CD8-positive, alpha-beta memory T cell (primary cell): ENCODE data around the gene INKA2. TPM values are rescaled to one million over a fixed set of nuclear protein-coding genes. Genes with fewer than 3 reads are reported as not detected.
A peak's percentile ranks its signal among the peaks of the same experiment; 100 is the strongest.

ENCODE experiments used
- CTCF ChIA-PET: fragments of 350-600 bp; sonication (Branson Sonifier 250); formaldehyde crosslinking; loops from one replicate; lab custom pipeline; 2021; ENCODE audit warnings: antibody characterized with exemption; lab: Charles Lee
- POLR2A ChIA-PET: fragments of 350-600 bp; sonication (Branson Sonifier 250); formaldehyde crosslinking; loops from one replicate; lab custom pipeline; 2021; ENCODE audit warnings: antibody characterized with exemption; lab: Charles Lee
- DNase-seq, 5 donors: peaks; one replicate each; pipeline versions ENCODE4 v3.0.0 to v3.0.0-alpha.2; 2020 to 2022; ENCODE audit warnings: mixed read lengths in 1 of 5
- H3K27ac ChIP-seq: one replicate; pipeline ENCODE4 v1.7.0; 2013; ENCODE audit warnings: low read depth, mild to moderate bottlenecking, low read length, moderate library complexity
- H3K27me3 ChIP-seq: 2 replicates; pipeline ENCODE4 v1.7.0; 2013; ENCODE audit warnings: low read length, mild to moderate bottlenecking; ENCODE audit not compliant: insufficient read depth, poor library complexity, severe bottlenecking
- H3K36me3 ChIP-seq: 2 replicates; pipeline ENCODE4 v1.7.0; 2013; ENCODE audit warnings: mild to moderate bottlenecking, low read length, moderate library complexity; ENCODE audit not compliant: insufficient read depth
- H3K4me1 ChIP-seq: 2 replicates; pipeline ENCODE4 v1.7.0; 2013; ENCODE audit warnings: mild to moderate bottlenecking, low read length, moderate library complexity; ENCODE audit not compliant: insufficient read depth
- H3K4me3 ChIP-seq: 2 replicates; pipeline ENCODE4 v1.7.0; 2013; ENCODE audit warnings: mild to moderate bottlenecking, low read length
- H3K9me3 ChIP-seq: 2 replicates; pipeline ENCODE4 v1.7.0; 2013; ENCODE audit warnings: mild to moderate bottlenecking, low read length
- H3K27ac Mint-ChIP-seq, 8 donors: one replicate each; pipeline ENCODE4 v1.8.0; 2020 to 2021; ENCODE audit warnings: mixed read lengths in 8 of 8, mild to moderate bottlenecking in 6 of 8, inconsistent platforms in 3 of 8, moderate library complexity in 3 of 8
- H3K27me3 Mint-ChIP-seq, 2 donors: one replicate each; pipeline ENCODE4 v1.8.0; 2020 to 2021; ENCODE audit warnings: mixed read lengths in 2 of 2, mild to moderate bottlenecking in 1 of 2, moderate library complexity in 1 of 2
- H3K36me3 Mint-ChIP-seq, 3 donors: one replicate each; pipeline ENCODE4 v1.8.0; 2020 to 2021; ENCODE audit warnings: mixed read lengths in 3 of 3, inconsistent platforms in 1 of 3, mild to moderate bottlenecking in 1 of 3
- H3K4me1 Mint-ChIP-seq, 3 donors: one replicate each; pipeline ENCODE4 v1.8.0; 2020 to 2021; ENCODE audit warnings: mixed read lengths in 3 of 3, inconsistent platforms in 1 of 3, mild to moderate bottlenecking in 1 of 3
- H3K4me3 Mint-ChIP-seq, 7 donors: one replicate each; pipeline ENCODE4 v1.8.0; 2020 to 2021; ENCODE audit warnings: mixed read lengths in 7 of 7, mild to moderate bottlenecking in 6 of 7, moderate library complexity in 4 of 7, inconsistent platforms in 2 of 7
- H3K9me3 Mint-ChIP-seq, 5 donors: one replicate each; pipeline ENCODE4 v1.8.0; 2020 to 2022; ENCODE audit warnings: mixed read lengths in 5 of 5, mild to moderate bottlenecking in 3 of 5, moderate library complexity in 2 of 5, inconsistent platforms in 1 of 5
- polyA plus RNA-seq: library from polyadenylated mRNA; unstranded; fragments of 300-500 nt; fragmentation: Illumina TruSeq; gene quantifications from one replicate; pipeline ENCODE4 v1.2.3, GENCODE V29; 2021
- total RNA-seq, 2 experiments: library from RNA; stranded (reverse); gene quantifications; one replicate each; pipeline ENCODE4 v1.2.3, GENCODE V29; 2021

Gene INKA2
- total and polyA plus RNA-seq, 3 experiments from 2014 or later, result 1.8 to 3.8 TPM; not detected in 1

- H3K27me3 Mint-ChIP-seq, result no peaks in the 10 kb centered on the region
- H3K27ac Mint-ChIP-seq, result peak overlapping the region in 6 of 8 donors; percentile 3 to 52 (median 10)
- no peaks in the 10 kb centered on the region for H3K9me3 ChIP-seq
- peaks cover 10% of the 10 kb centered on the region for H3K36me3 ChIP-seq
- H3K36me3 Mint-ChIP-seq, result peaks cover 0 to 70% (median 11%) of the 10 kb centered on the region in 3 donors
- no peak overlapping the region for H3K27ac ChIP-seq
- CTCF ChIA-PET, result no interaction called here
- POLR2A ChIA-PET, result no interaction called here
- H3K4me3 Mint-ChIP-seq, result no peak overlapping the region
- no peak overlapping the region for H3K4me3 ChIP-seq
- H3K27me3 ChIP-seq, result no peaks in the 10 kb centered on the region
- no peaks in the 10 kb centered on the region for H3K4me1 ChIP-seq
- H3K9me3 Mint-ChIP-seq, result no peaks in the 10 kb centered on the region
- no peak for DNase-seq
- H3K4me1 Mint-ChIP-seq, result peaks cover 2 to 17% (median 12%) of the 10 kb centered on the region in 3 donors
Measured at GRCh38 chr1:111709986-111710385, 29.2 kb downstream of the INKA2 start.

GRCh38 chr1:111707906-111708305 lies 31.3 kb downstream of the INKA2 start:
- Histone ChIP-seq H3K27me3 (no peaks in the 10 kb centered on the region), H3K9me3 (no peaks in the 10 kb centered on the region), H3K27ac (no peak overlapping the region), H3K36me3 (peaks cover 21% of the 10 kb centered on the region), H3K4me3 (no peak overlapping the region), H3K4me1 (no peaks in the 10 kb centered on the region)
- no peak for DNase-seq
- CTCF ChIA-PET, result interaction anchor here (0.9 kb wide), 1 partner anchor 200 kb away, joined by 3 read pairs; no protein-coding TSS in a partner anchor
- H3K4me3 Mint-ChIP-seq, result no peak overlapping the region
- H3K9me3 Mint-ChIP-seq, result no peaks in the 10 kb centered on the region
- H3K4me1 Mint-ChIP-seq, result peaks cover 2 to 17% (median 12%) of the 10 kb centered on the region in 3 donors
- POLR2A ChIA-PET, result no interaction called here
- H3K27ac Mint-ChIP-seq, result peak overlapping the region; percentile 8 to 85 (median 60)
- peaks cover 0 to 82% (median 18%) of the 10 kb centered on the region in 3 donors for H3K36me3 Mint-ChIP-seq
- H3K27me3 Mint-ChIP-seq, result no peaks in the 10 kb centered on the region

GRCh38 chr1:111706921-111707320 lies 32.3 kb downstream of the INKA2 start:
- Mint-ChIP-seq H3K9me3 (no peaks in the 10 kb centered on the region), H3K4me1 (peaks cover 4 to 17% (median 12%) of the 10 kb centered on the region in 3 donors), H3K4me3 (no peak overlapping the region), H3K27ac (peak overlapping the region in 6 of 8 donors; percentile 36 to 91 (median 70)), H3K36me3 (peaks cover 0 to 85% (median 18%) of the 10 kb centered on the region in 3 donors), H3K27me3 (no peaks in the 10 kb centered on the region)
- Histone ChIP-seq H3K36me3 (peaks cover 21% of the 10 kb centered on the region), H3K4me1 (no peaks in the 10 kb centered on the region), H3K27ac (no peak overlapping the region), H3K9me3 (no peaks in the 10 kb centered on the region), H3K4me3 (no peak overlapping the region), H3K27me3 (no peaks in the 10 kb centered on the region)
- CTCF ChIA-PET, result interaction anchor here (0.9 kb wide), 1 partner anchor 199 kb away, joined by 3 read pairs; no protein-coding TSS in a partner anchor
- DNase-seq, result no peak
- POLR2A ChIA-PET, result no interaction called here

GRCh38 chr1:111705841-111706240 lies 33.4 kb downstream of the INKA2 start:
- Mint-ChIP-seq H3K36me3 (peaks cover 0 to 85% (median 22%) of the 10 kb centered on the region in 3 donors), H3K4me3 (no peak overlapping the region), H3K4me1 (peaks cover 4 to 20% (median 13%) of the 10 kb centered on the region in 3 donors), H3K27me3 (no peaks in the 10 kb centered on the region), H3K27ac (peak overlapping the region in 5 of 8 donors; percentile 31 to 72 (median 37)), H3K9me3 (no peaks in the 10 kb centered on the region)
- Histone ChIP-seq H3K9me3 (no peaks in the 10 kb centered on the region), H3K27me3 (no peaks in the 10 kb centered on the region), H3K4me1 (no peaks in the 10 kb centered on the region), H3K36me3 (peaks cover 29% of the 10 kb centered on the region), H3K4me3 (no peak overlapping the region), H3K27ac (no peak overlapping the region)
- ChIA-PET CTCF (interaction anchor here (1.0 to 1.4 kb wide), 2 partner anchors 14 to 198 kb away, joined by 3 read pairs; no protein-coding TSS in a partner anchor), POLR2A (no interaction called here)
- no peak for DNase-seq

- H3K4me3 Mint-ChIP-seq, result no peak overlapping the region
- POLR2A ChIA-PET, result no interaction called here
- H3K27ac ChIP-seq, result no peak overlapping the region
- H3K27me3 ChIP-seq, result no peaks in the 10 kb centered on the region
- CTCF ChIA-PET, result interaction anchor here (1.0 to 4.1 kb wide), 3 partner anchors 10 to 197 kb away, joined by 3 to 13 read pairs (median 3); no protein-coding TSS in a partner anchor
- H3K9me3 Mint-ChIP-seq, result no peaks in the 10 kb centered on the region
- H3K27ac Mint-ChIP-seq, result no peak overlapping the region
- peaks cover 39% of the 10 kb centered on the region for H3K36me3 ChIP-seq
- H3K27me3 Mint-ChIP-seq, result no peaks in the 10 kb centered on the region
- no peak overlapping the region for H3K4me3 ChIP-seq
- no peaks in the 10 kb centered on the region for H3K9me3 ChIP-seq
- no peaks in the 10 kb centered on the region for H3K4me1 ChIP-seq
- peaks cover 6 to 88% (median 27%) of the 10 kb centered on the region in 3 donors for H3K36me3 Mint-ChIP-seq
- H3K4me1 Mint-ChIP-seq, result peaks cover 5 to 21% (median 21%) of the 10 kb centered on the region in 3 donors
- no peak for DNase-seq
Measured at GRCh38 chr1:111704776-111705175, 34.4 kb downstream of the INKA2 start.

- Histone ChIP-seq H3K27me3 (no peaks in the 10 kb centered on the region), H3K36me3 (peaks cover 45% of the 10 kb centered on the region), H3K9me3 (no peaks in the 10 kb centered on the region), H3K4me1 (no peaks in the 10 kb centered on the region), H3K27ac (no peak overlapping the region), H3K4me3 (no peak overlapping the region)
- POLR2A ChIA-PET, result interaction anchor here (0.6 kb wide), 1 partner anchor 17 kb away, joined by 3 read pairs; no protein-coding TSS in a partner anchor
- Mint-ChIP-seq H3K27me3 (no peaks in the 10 kb centered on the region), H3K4me1 (peaks cover 5 to 19% (median 16%) of the 10 kb centered on the region in 3 donors), H3K4me3 (no peak overlapping the region), H3K27ac (peak overlapping the region in 2 of 8 donors; percentile 65 to 76), H3K36me3 (peaks cover 9 to 88% (median 24%) of the 10 kb centered on the region in 3 donors), H3K9me3 (no peaks in the 10 kb centered on the region)
- no peak for DNase-seq
- CTCF ChIA-PET, result interaction anchor here (1.4 to 4.1 kb wide), 2 partner anchors 10 to 196 kb away, joined by 3 to 13 read pairs; no protein-coding TSS in a partner anchor
Measured at GRCh38 chr1:111704240-111704639, 35.0 kb downstream of the INKA2 start.

- Mint-ChIP-seq H3K4me3 (no peak overlapping the region), H3K36me3 (peaks cover 9 to 81% (median 22%) of the 10 kb centered on the region in 3 donors), H3K27ac (peak overlapping the region in 2 of 8 donors; percentile 16 to 26), H3K4me1 (peaks cover 8 to 12% (median 10%) of the 10 kb centered on the region in 3 donors), H3K9me3 (no peaks in the 10 kb centered on the region), H3K27me3 (no peaks in the 10 kb centered on the region)
- POLR2A ChIA-PET, result interaction anchor here (0.6 to 0.7 kb wide), 2 partner anchors 11 to 139 kb away, joined by 3 to 4 read pairs; no protein-coding TSS in a partner anchor
- H3K36me3 ChIP-seq, result peaks cover 42% of the 10 kb centered on the region
- no peak overlapping the region for H3K27ac ChIP-seq
- DNase-seq, result no peak
- no peaks in the 10 kb centered on the region for H3K27me3 ChIP-seq
- H3K4me3 ChIP-seq, result no peak overlapping the region
- CTCF ChIA-PET, result interaction anchor here (1.0 to 4.1 kb wide), 6 partner anchors 10 to 220 kb away, joined by 3 to 13 read pairs (median 4); partner anchors contain the start of gene RAP1A
- H3K4me1 ChIP-seq, result no peaks in the 10 kb centered on the region
- no peaks in the 10 kb centered on the region for H3K9me3 ChIP-seq
Measured at GRCh38 chr1:111702504-111703050, 36.6 kb downstream of the INKA2 start.

GRCh38 chr1:111699268-111699667 lies 39.9 kb downstream of the INKA2 start:
- no peak for DNase-seq
- Mint-ChIP-seq H3K27ac (peak overlapping the region in 4 of 8 donors; percentile 1 to 78 (median 36)), H3K27me3 (no peaks in the 10 kb centered on the region), H3K36me3 (peaks cover 9 to 80% (median 27%) of the 10 kb centered on the region in 3 donors), H3K4me1 (peaks cover 26 to 34% (median 29%) of the 10 kb centered on the region in 3 donors), H3K4me3 (no peak overlapping the region), H3K9me3 (no peaks in the 10 kb centered on the region)
- POLR2A ChIA-PET, result no interaction called here
- H3K27me3 ChIP-seq, result no peaks in the 10 kb centered on the region
- no peaks in the 10 kb centered on the region for H3K4me1 ChIP-seq
- no peak overlapping the region for H3K27ac ChIP-seq
- H3K36me3 ChIP-seq, result peaks cover 42% of the 10 kb centered on the region
- CTCF ChIA-PET, result interaction anchor here (1.1 to 3.1 kb wide), 2 partner anchors 70 to 192 kb away, joined by 3 to 13 read pairs; no protein-coding TSS in a partner anchor
- no peak overlapping the region for H3K4me3 ChIP-seq
- no peaks in the 10 kb centered on the region for H3K9me3 ChIP-seq
